ENCODE results near the gene LRRC8B. TPM values are rescaled to one million over a fixed set of nuclear protein-coding genes. Genes with fewer than 3 reads are reported as not detected.

Gene LRRC8B
- total and polyA plus RNA-seq, 11 donors = 0.91 to 10.4 (median 4.7) TPM

GRCh38 chr1:89641781-89642180, 117.2 kb downstream of the LRRC8B start:
- Histone ChIP-seq H3K4me3 (no peak overlapping the region), H3K27me3 (no peaks in the 10 kb centered on the region), H3K27ac (no peak overlapping the region), H3K36me3 (no peaks in the 10 kb centered on the region), H3K4me1 (peaks cover 0 to 56% (median 22%) of the 10 kb centered on the region in 12 donors), H3K9me3 (peaks cover 0 to 21% (median 7%) of the 10 kb centered on the region in 12 donors)
- ATAC-seq (no peak), DNase-seq (no peak)
- intact Hi-C loops (cut with DNase I) = loop anchor here in 2 of 10 donors (5.0 kb wide), 2 partner anchors 51 to 66 kb away; no protein-coding TSS in a partner anchor
- 86 to 95% (median 87%) methylated on average over 4 of the region's 4 CpGs for WGBS, 4 donors
- TF ChIP-seq POLR2A (IDR thresholded peaks at IDR 0.05) = no peak
- no peak for TF ChIP-seq CTCF (IDR thresholded peaks at IDR 0.05)

- Histone ChIP-seq H3K27me3 (no peaks in the 10 kb centered on the region), H3K4me1 (peaks cover 0 to 46% (median 15%) of the 10 kb centered on the region in 12 donors), H3K36me3 (no peaks in the 10 kb centered on the region), H3K27ac (peak overlapping the region in 2 of 12 donors; percentile 23 to 37), H3K4me3 (no peak overlapping the region), H3K9me3 (peaks cover 0 to 25% (median 7%) of the 10 kb centered on the region in 12 donors)
- DNase-seq (no peak), ATAC-seq (peak in 1 of 4 donors; percentile 30)
- 55 to 66% (median 60%) methylated on average over 2 of the region's 2 CpGs for WGBS, 4 donors
- intact Hi-C loops (cut with DNase I) = loop anchor here in 2 of 10 donors (5.0 kb wide), 2 partner anchors 49 to 64 kb away; no protein-coding TSS in a partner anchor
- TF ChIP-seq CTCF (IDR thresholded peaks at IDR 0.05) (no peak), POLR2A (IDR thresholded peaks at IDR 0.05) (no peak)
Measured at GRCh38 chr1:89643577-89643976, 118.9 kb downstream of the LRRC8B start.

GRCh38 chr1:89644119-89644814, 119.6 kb downstream of the LRRC8B start:
- intact Hi-C loops (cut with DNase I) = loop anchor here in 2 of 10 donors (5.0 kb wide), 2 partner anchors 48 to 63 kb away; no protein-coding TSS in a partner anchor

More at GRCh38 chr1:89644119-89644814, 119.6 kb downstream of the LRRC8B start:
- Histone ChIP-seq H3K27ac (peak overlapping the region in 1 of 12 donors; percentile 21), H3K4me3 (no peak overlapping the region), H3K4me1 (peaks cover 0 to 46% (median 19%) of the 10 kb centered on the region in 12 donors), H3K27me3 (no peaks in the 10 kb centered on the region), H3K36me3 (no peaks in the 10 kb centered on the region), H3K9me3 (peaks cover 0 to 25% (median 7%) of the 10 kb centered on the region in 12 donors)
- 71 to 84% (median 78%) methylated on average over 9 of the region's 9 CpGs for WGBS, 4 donors
- no peak for TF ChIP-seq CTCF (IDR thresholded peaks at IDR 0.05)
- no peak for TF ChIP-seq POLR2A (IDR thresholded peaks at IDR 0.05)
- DNase-seq (no peak), ATAC-seq (no peak)
